Fibroblast of skin of back (primary cell): ENCODE data around the gene ASB8. TPM values are rescaled to one million over a fixed set of nuclear protein-coding genes. Genes with fewer than 3 reads are reported as not detected.

Source experiments
- DNase-seq: peaks from one replicate; pipeline ENCODE4 v3.0.0-alpha.2; 2013
- polyA plus RNA-seq, 2 experiments: library from polyadenylated mRNA; unstranded; fragments of 120-200 nt; gene quantifications; one replicate each; pipeline ENCODE4 v1.2.1, GENCODE V29; 2013; ENCODE audit not compliant: insufficient read length in 2 of 2

Gene ASB8, protein sequence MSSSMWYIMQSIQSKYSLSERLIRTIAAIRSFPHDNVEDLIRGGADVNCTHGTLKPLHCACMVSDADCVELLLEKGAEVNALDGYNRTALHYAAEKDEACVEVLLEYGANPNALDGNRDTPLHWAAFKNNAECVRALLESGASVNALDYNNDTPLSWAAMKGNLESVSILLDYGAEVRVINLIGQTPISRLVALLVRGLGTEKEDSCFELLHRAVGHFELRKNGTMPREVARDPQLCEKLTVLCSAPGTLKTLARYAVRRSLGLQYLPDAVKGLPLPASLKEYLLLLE
- 22.1 TPM for polyA plus RNA-seq (2013, experiment 1 of 2; ENCODE audit: insufficient read length)
- polyA plus RNA-seq (2013, experiment 2 of 2; ENCODE audit: insufficient read length): 19.2 TPM

GRCh38 chr12:48157018-48157888, at the start of gene ASB8:
TSS of gene ASB8 (minus strand) at chr12:48157515. CDS start at chr12:48153496, 4,019 bp downstream.
- DNase-seq: peak; percentile 97

GRCh38 chr12:48203192-48203591, 45.9 kb upstream of the ASB8 start, which contains the start of gene OR10AD1:
TSS of gene OR10AD1 (minus strand) at chr12:48203292. CDS start at chr12:48203292, 0 bp downstream.
- no peak for DNase-seq

DNA sequence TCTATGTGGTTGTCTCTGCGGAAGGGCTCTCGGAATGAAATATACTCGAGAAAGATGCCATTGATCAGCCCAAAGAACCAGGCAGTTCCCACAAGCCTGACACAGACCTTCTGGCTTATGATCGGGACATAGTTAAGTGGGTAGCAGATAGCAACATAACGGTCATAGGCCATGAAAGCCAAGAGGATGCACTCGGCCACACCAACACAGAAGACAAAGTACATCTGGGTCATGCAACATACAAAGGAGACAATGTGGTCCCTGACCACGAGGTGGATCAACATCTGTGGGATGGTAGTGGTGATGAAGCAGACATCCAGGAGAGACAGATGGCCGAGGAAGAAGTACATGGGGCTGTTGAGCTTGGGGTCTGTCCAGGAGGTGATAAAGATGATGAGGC, 45.5 kb upstream of the ASB8 start:
- DNase-seq: no peak

GRCh38 chr12:48201516-48201915, 44.2 kb upstream of the ASB8 start:
- DNase-seq: no peak

DNA sequence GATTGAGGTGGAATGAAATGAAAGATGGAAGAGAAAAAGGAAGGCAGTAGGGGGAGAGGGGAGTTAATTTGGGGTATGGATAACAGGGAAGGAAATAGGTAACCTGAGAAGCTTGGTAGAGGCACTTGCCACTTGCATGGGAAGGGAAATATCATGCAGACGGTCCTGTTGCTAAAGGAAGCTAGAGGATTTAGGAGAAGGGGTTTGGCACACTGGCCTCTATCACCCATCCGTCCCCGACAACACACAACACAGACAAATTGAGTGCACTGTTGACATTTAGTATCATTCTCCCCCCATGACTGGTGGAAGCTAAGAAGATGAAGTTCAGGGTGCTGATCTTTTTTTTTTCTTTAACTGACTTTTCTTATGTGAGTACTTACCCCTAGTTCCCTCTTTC, 43.8 kb upstream of the ASB8 start:
- DNase-seq: no peak

DNA sequence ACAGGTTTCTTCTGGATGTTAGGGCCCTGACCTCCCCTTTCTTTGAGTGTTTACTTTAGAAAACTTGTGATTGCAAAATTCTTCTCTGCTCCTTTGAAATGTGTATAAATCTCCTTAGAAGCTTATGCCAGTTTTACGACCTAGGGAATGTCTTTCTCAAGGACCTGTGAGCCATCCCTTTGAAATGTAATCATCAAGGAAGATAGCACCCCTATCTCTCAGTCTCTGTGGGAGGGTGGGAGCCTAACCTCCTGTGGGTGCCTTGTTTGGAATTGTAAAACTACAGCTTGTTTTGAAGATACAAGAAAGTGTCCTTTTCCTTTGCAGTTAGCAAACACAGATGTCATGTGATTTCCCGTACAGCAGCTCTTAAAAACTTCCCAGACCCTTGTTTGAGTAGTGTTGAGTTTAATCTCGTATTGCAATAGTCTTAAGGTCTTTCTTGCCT, 42.5 kb upstream of the ASB8 start:
- no peak for DNase-seq

- no peak for DNase-seq
Measured at GRCh38 chr12:48198985-48199384, 41.7 kb upstream of the ASB8 start.

GRCh38 chr12:48198672-48198971, 41.3 kb upstream of the ASB8 start:
- no peak for DNase-seq

GRCh38 chr12:48197971-48198671, 40.8 kb upstream of the ASB8 start:
- peak; percentile 95 for DNase-seq

GRCh38 chr12:48197549-48197970, 40.2 kb upstream of the ASB8 start:
- DNase-seq: peak; percentile 33

GRCh38 chr12:48194799-48195201, 37.5 kb upstream of the ASB8 start:
- peak; percentile 51 for DNase-seq

DNA sequence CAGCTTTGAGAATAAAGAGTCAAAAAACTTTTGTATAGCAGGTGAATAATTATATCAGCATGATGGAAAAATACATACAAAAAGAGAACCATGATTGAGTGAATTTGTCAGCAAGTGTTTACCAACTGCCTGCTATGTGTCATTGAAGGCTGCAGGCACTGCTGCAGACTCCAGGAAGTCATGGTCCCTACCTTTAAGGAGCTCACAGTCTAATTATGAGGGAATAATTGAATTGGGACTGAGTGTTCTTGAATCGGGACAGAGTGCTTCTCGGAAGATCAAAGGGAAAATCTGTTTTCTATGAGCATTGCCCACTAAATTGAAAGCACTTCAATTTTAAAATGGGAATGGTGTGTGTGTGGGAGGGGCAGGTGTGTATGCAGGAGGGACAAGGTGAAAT, 36.3 kb upstream of the ASB8 start:
- no peak for DNase-seq

DNA sequence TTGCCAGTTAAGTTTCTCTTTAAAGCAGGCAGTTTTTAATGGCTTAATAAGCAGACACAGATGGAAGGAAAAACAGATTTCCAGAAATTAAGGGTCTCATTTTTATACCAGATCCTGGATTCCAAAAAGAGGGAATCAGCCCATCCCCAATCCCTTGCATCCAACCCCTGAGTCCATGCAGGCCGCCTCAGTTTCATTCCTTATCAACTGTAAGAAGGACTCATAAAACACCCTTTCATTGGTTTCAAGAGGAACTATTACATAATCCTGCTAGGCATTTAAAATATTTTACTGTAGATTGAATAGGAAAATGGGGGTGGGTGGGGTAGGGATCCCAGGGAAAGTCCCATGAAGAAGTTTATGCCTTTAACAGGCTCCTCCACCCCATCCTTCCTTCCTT, 35.5 kb upstream of the ASB8 start:
- DNase-seq: no peak

- no peak for DNase-seq
Measured at GRCh38 chr12:48191096-48191495, 33.8 kb upstream of the ASB8 start.

- DNase-seq: peak; percentile 64
Measured at GRCh38 chr12:48189331-48190125, 32.2 kb upstream of the ASB8 start.

DNA sequence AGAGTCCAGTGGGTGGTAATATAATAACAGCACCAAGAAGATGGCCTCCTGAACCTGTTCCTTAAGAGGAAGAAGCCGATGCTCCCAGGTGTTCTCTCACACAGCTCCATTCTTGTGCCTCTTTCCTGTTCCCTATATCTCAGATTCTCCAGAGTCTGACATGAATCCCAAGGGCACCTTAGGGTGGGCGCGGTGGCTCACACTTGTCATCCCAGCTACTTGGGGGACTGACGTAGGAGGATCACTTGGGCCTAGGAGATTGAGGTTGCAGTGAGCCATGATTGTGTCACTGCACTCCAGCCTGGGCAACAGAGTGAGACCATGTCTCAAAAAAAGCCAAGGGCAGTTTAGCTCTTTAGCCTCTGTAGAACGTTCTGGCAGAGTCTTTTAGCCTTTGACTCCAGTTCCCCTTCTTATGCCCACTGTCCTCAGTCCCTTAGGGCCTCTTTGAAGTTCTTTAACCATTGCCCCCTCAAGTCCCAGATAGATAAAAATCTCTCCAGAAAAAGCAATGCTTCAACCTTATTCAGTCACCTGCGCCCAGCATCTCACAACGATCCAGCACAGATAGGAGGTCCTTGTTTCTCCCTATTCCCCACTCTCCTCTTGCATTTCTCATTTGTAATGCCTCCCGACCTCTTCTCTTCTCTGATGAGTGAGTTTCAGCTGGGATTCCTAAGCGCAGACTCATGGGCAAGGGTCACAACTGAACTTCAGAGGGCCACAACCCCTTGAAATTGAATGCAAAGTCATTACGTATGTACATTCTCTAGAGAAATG, 30.8 kb upstream of the ASB8 start:
- DNase-seq: no peak

GRCh38 chr12:48185181-48185919, 28.0 kb upstream of the ASB8 start:
- DNase-seq: no peak

DNA sequence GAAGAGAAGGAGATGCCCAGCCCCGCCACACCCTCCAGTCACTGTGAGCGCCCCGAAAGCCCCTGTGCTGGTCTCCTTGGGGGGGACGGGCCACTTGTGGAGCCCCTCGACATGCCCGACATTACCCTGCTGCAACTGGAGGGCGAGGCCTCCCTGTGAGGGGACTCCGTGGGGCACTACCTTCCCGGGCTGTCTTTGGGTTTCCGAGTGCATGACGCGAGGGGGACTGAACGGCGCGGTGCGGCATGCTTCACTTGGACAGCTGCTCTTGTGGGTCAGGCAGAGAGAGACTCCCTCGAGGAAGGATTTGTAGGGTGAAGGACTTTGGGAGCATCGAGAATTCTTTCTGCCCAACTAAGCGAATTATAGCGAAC, 27.2 kb upstream of the ASB8 start:
- DNase-seq: no peak

- no peak for DNase-seq
Measured at GRCh38 chr12:48183876-48184548, 26.7 kb upstream of the ASB8 start.
